HepG2 (cell line): Measurements from ENCODE around the gene ST3GAL5. TPM values are rescaled to one million over a fixed set of nuclear protein-coding genes. Genes with fewer than 3 reads are reported as not detected.
A peak's percentile ranks its signal among the peaks of the same experiment; 100 is the strongest.

Source experiments
- ATF4 ChIP-seq, 2 experiments: fragments of 450-650 bp in 1 of 2; sonication (generic) in 1 of 2; formaldehyde crosslinking; IDR thresholded peaks; 2 replicates each; pipeline versions ENCODE4 v1.5.0 to v1.8.0; 2020 to 2022; ENCODE audit warnings: mild to moderate bottlenecking in 1 of 2, missing genetic modification reagents in 1 of 2
- FOXA3 ChIP-seq: IDR thresholded peaks from 2 replicates; pipeline ENCODE4 v1.6.1; 2016; ENCODE audit warnings: missing genetic modification reagents, missing compliant biosample characterization
- GABPB1 ChIP-seq: IDR thresholded peaks from 2 replicates; pipeline ENCODE4 v1.6.1; 2016; ENCODE audit warnings: mild to moderate bottlenecking, missing genetic modification reagents, moderate library complexity, missing compliant biosample characterization
- HNRNPL ChIP-seq: fragments of 200-400 bp; formaldehyde crosslinking; IDR thresholded peaks from 2 replicates; pipeline ENCODE4 v1.6.1; 2017; ENCODE audit warnings: mild to moderate bottlenecking, low read depth, low read length
- KDM3A ChIP-seq: IDR thresholded peaks from 2 replicates; pipeline ENCODE4 v1.6.1; 2018; ENCODE audit warnings: low read depth, missing compliant biosample characterization
- KDM5B ChIP-seq: sonication (generic); formaldehyde crosslinking; IDR thresholded peaks from 2 replicates; pipeline ENCODE4 v1.4.0; 2020; ENCODE audit warnings: missing genetic modification reagents, mild to moderate bottlenecking, borderline replicate concordance
- KLF6 ChIP-seq: IDR thresholded peaks from 2 replicates; pipeline ENCODE4 v1.8.0; 2016; ENCODE audit warnings: missing biosample characterization, missing genetic modification reagents
- MLLT10 ChIP-seq: sonication (generic); formaldehyde crosslinking; IDR thresholded peaks from 2 replicates; pipeline ENCODE4 v1.4.0; 2020; ENCODE audit warnings: missing genetic modification reagents
- PATZ1 ChIP-seq: sonication (generic); formaldehyde crosslinking; IDR thresholded peaks from 2 replicates; pipeline ENCODE4 v1.4.0; 2020; ENCODE audit warnings: missing genetic modification reagents
- PHB2 ChIP-seq: fragments of 450-650 bp; IDR thresholded peaks from 2 replicates; pipeline ENCODE4 v1.6.1; 2018; ENCODE audit not compliant: partially characterized antibody
- PITX1 ChIP-seq: sonication (generic); formaldehyde crosslinking; IDR thresholded peaks from 2 replicates; pipeline ENCODE4 v1.5.1; 2020; ENCODE audit warnings: mild to moderate bottlenecking, missing genetic modification reagents
- TCF7L2 ChIP-seq: IDR thresholded peaks from 2 replicates; pipeline ENCODE4 v1.6.1; 2011; ENCODE audit warnings: mild to moderate bottlenecking, low read depth, low read length, moderate library complexity
- ZFAT ChIP-seq: sonication (generic); formaldehyde crosslinking; conservative IDR thresholded peaks from 2 replicates; pipeline ENCODE4 v1.8.1; 2023; ENCODE audit warnings: missing genetic modification reagents, inconsistent platforms
- ZNF552 ChIP-seq: sonication (generic); formaldehyde crosslinking; IDR thresholded peaks from 2 replicates; pipeline ENCODE4 v1.9.0; 2022; ENCODE audit warnings: missing genetic modification reagents, mild to moderate bottlenecking, borderline replicate concordance
- ZNF770 ChIP-seq: sonication (generic); formaldehyde crosslinking; IDR thresholded peaks from 2 replicates; pipeline ENCODE4 v1.5.0; 2020; ENCODE audit warnings: mild to moderate bottlenecking, missing genetic modification reagents
- polyA plus RNA-seq, 8 experiments: library from polyadenylated mRNA; depleted of rRNA in 3 of 8; stranded (reverse) in 7 of 8; unstranded in 1 of 8; fragments of >200 nt; fragmentation: Illumina TruSeq in 4 of 8; extraction: Trizol in 4 of 8; gene quantifications; 2 replicates each; pipeline versions ENCODE4 v1.2.1 to v1.2.3, GENCODE V29; 2011 to 2016; ENCODE audit warnings: low read depth in 4 of 8, missing spikeins in 1 of 8, mixed read lengths in 1 of 8; ENCODE audit not compliant: insufficient read depth in 1 of 8
- total RNA-seq, 5 experiments: library from RNA; depleted of rRNA; stranded (reverse); fragments of >200 nt; fragmentation: Illumina TruSeq; extraction: Trizol; gene quantifications; 2 replicates each; pipeline ENCODE4 v1.2.3, GENCODE V29; 2016; ENCODE audit warnings: low read depth in 1 of 5
- TF ChIP-seq, protein P1 (sequence below): sonication (generic); formaldehyde crosslinking; conservative IDR thresholded peaks from 2 replicates; pipeline ENCODE4 v1.4.0; 2020; ENCODE audit warnings: mild to moderate bottlenecking, missing genetic modification reagents, moderate library complexity

Gene ST3GAL5
- total and polyA plus RNA-seq, 2 of the 13 experiments (the other 11 are each of a cell fraction or from before 2014, with no cell fraction given) = 1.3 to 2.0 TPM

- TF ChIP-seq GABPB1 = 0 out of 2 replicates have a peak, but pooled peaks have one; percentile 14
- no peak for TF ChIP-seq TCF7L2
- 0 out of 2 replicates have a peak, but pooled peaks have one; percentile 39 for TF ChIP-seq HNRNPL
- no peak for TF ChIP-seq ZNF770 (CRISPR knock-in tag)
- TF ChIP-seq, protein P1, sequence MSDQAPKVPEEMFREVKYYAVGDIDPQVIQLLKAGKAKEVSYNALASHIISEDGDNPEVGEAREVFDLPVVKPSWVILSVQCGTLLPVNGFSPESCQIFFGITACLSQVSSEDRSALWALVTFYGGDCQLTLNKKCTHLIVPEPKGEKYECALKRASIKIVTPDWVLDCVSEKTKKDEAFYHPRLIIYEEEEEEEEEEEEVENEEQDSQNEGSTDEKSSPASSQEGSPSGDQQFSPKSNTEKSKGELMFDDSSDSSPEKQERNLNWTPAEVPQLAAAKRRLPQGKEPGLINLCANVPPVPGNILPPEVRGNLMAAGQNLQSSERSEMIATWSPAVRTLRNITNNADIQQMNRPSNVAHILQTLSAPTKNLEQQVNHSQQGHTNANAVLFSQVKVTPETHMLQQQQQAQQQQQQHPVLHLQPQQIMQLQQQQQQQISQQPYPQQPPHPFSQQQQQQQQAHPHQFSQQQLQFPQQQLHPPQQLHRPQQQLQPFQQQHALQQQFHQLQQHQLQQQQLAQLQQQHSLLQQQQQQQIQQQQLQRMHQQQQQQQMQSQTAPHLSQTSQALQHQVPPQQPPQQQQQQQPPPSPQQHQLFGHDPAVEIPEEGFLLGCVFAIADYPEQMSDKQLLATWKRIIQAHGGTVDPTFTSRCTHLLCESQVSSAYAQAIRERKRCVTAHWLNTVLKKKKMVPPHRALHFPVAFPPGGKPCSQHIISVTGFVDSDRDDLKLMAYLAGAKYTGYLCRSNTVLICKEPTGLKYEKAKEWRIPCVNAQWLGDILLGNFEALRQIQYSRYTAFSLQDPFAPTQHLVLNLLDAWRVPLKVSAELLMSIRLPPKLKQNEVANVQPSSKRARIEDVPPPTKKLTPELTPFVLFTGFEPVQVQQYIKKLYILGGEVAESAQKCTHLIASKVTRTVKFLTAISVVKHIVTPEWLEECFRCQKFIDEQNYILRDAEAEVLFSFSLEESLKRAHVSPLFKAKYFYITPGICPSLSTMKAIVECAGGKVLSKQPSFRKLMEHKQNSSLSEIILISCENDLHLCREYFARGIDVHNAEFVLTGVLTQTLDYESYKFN (CRISPR knock-in tag) = peak; percentile 52
- 0 out of 2 replicates have a peak, but pooled peaks have one; percentile 15 for TF ChIP-seq KDM3A
- peak in 1 of 2 experiments; percentile 97; a peak in 2 of 4 replicates for TF ChIP-seq ATF4 (CRISPR knock-in tag; IDR thresholded peaks at IDR 0.05)
- TF ChIP-seq KDM5B (CRISPR knock-in tag) = 0 out of 2 replicates have a peak, but pooled peaks have one; percentile 34
- TF ChIP-seq PHB2 = no peak
- 0 out of 2 replicates have a peak, but pooled peaks have one; percentile 16 for TF ChIP-seq PITX1
- TF ChIP-seq ZFAT = no peak
- peak; percentile 46; the same call in 1 of the 2 replicates for TF ChIP-seq FOXA3 (CRISPR knock-in tag)
- TF ChIP-seq ZNF552 (CRISPR knock-in tag) = no peak
- TF ChIP-seq KLF6 (CRISPR knock-in tag) = 0 out of 2 replicates have a peak, but pooled peaks have one; percentile 28
- 0 out of 2 replicates have a peak, but pooled peaks have one; percentile 10 for TF ChIP-seq PATZ1
- TF ChIP-seq MLLT10 (CRISPR knock-in tag) = no peak
Measured at GRCh38 chr2:85799215-85799956, 89.4 kb downstream of the ST3GAL5 start (continued).
